ENCODE measurements around the gene BCO1.

Gene BCO1

GRCh38 chr16:81232740-81233367 lies 5.6 kb upstream of the BCO1 start:
- H3K4me3 ChIP-seq (ENCODE audit: low read depth, low read length): no peak overlapping the region
- TF ChIP-seq CTCF (IDR thresholded peaks at IDR 0.05; ENCODE audit: low read depth, low read length): no peak

GRCh38 chr16:81237282-81237681 lies 1.2 kb upstream of the BCO1 start:
- no peak overlapping the region for H3K4me3 ChIP-seq (ENCODE audit: low read depth, low read length)
- no peak for TF ChIP-seq CTCF (IDR thresholded peaks at IDR 0.05; ENCODE audit: low read depth, low read length)

- TF ChIP-seq CTCF (IDR thresholded peaks at IDR 0.05; ENCODE audit: low read depth, low read length): no peak
- H3K4me3 ChIP-seq (ENCODE audit: low read depth, low read length): peak overlapping the region; percentile 50
These were observed 570 bp upstream of the BCO1 start for GRCh38 chr16:81237942-81238295.

- no peak overlapping the region for H3K4me3 ChIP-seq (ENCODE audit: low read depth, low read length)
- TF ChIP-seq CTCF (IDR thresholded peaks at IDR 0.05; ENCODE audit: low read depth, low read length): no peak
These were observed 1.1 kb downstream of the BCO1 start for GRCh38 chr16:81239367-81240121.

GRCh38 chr16:81241706-81242105 lies 3.2 kb downstream of the BCO1 start:
- H3K4me3 ChIP-seq (ENCODE audit: low read depth, low read length): no peak overlapping the region
- TF ChIP-seq CTCF (IDR thresholded peaks at IDR 0.05; ENCODE audit: low read depth, low read length): no peak

- TF ChIP-seq CTCF (IDR thresholded peaks at IDR 0.05; ENCODE audit: low read depth, low read length): no peak
- no peak overlapping the region for H3K4me3 ChIP-seq (ENCODE audit: low read depth, low read length)
These were observed 4.6 kb downstream of the BCO1 start for GRCh38 chr16:81242977-81243618.

GRCh38 chr16:81243942-81244341 lies 5.5 kb downstream of the BCO1 start:
- TF ChIP-seq CTCF (IDR thresholded peaks at IDR 0.05; ENCODE audit: low read depth, low read length): no peak

More at GRCh38 chr16:81243942-81244341, 5.5 kb downstream of the BCO1 start:
- H3K4me3 ChIP-seq (ENCODE audit: low read depth, low read length): no peak overlapping the region

Data from WI38 (cell line).